ENCODE results near the gene ALK.

DNA sequence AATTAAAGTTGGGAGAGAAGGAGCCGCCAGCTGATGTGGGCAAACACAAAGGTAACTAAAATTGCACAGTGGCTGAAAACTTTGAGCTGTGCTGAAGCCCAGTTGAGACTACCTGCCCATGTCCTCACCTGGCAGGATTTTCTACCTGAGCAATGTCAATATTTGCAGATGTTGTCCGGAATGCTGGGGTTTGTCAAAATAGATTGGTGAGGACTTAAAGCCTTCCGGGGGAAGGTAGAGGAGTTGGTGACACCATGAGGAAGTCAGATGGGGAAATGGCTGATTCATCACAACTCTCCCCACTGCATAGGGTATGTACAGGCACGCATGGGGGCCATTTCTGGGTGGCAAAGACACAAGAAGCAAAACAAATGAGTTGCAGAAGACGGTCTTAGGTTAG, 114.9 kb downstream of the ALK start:
- no peak for TF ChIP-seq POLR2A (IDR thresholded peaks at IDR 0.05)
- TF ChIP-seq, protein P1, sequence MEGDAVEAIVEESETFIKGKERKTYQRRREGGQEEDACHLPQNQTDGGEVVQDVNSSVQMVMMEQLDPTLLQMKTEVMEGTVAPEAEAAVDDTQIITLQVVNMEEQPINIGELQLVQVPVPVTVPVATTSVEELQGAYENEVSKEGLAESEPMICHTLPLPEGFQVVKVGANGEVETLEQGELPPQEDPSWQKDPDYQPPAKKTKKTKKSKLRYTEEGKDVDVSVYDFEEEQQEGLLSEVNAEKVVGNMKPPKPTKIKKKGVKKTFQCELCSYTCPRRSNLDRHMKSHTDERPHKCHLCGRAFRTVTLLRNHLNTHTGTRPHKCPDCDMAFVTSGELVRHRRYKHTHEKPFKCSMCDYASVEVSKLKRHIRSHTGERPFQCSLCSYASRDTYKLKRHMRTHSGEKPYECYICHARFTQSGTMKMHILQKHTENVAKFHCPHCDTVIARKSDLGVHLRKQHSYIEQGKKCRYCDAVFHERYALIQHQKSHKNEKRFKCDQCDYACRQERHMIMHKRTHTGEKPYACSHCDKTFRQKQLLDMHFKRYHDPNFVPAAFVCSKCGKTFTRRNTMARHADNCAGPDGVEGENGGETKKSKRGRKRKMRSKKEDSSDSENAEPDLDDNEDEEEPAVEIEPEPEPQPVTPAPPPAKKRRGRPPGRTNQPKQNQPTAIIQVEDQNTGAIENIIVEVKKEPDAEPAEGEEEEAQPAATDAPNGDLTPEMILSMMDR (IDR thresholded peaks at IDR 0.05): no peak
